ENCODE results near the gene ACVRL1. TPM values are rescaled to one million over a fixed set of nuclear protein-coding genes. Genes with fewer than 3 reads are reported as not detected.

Gene ACVRL1
- not detected in 2 replicates for total RNA-seq

DNA sequence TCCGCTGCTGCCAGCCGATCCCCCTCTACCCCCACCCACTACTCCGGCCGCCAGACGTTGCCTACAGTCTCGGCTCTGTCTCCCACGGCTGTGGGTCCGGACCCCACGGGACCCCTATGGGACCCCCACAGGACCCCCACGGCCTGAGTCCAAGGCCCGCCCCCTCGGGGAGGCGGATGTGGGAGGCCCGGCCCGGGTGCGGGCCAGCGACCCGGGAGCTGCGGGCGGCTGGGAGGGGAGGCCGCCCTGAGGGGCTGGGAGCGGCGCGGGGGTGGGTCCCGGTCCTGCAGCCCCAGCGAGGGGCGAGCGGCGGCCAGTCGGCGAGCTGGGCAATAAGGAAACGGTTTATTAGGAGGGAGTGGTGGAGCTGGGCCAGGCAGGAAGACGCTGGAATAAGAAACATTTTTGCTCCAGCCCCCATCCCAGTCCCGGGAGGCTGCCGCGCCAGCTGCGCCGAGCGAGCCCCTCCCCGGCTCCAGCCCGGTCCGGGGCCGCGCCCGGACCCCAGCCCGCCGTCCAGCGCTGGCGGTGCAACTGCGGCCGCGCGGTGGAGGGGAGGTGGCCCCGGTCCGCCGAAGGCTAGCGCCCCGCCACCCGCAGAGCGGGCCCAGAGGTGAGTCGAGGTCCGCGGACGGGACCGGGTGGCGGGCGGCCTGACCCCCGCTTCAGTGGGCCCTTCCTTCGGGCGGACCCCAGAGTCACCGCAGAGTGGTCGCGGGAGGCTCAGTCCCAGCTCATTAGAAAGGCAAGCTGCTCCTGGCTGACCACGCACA lies at the start of gene ACVRL1:
TSS of gene ACVRL1 (plus strand) at position 422 of the 773 bp plus-strand sequence. CDS start 4,971 bp downstream, outside the sequence.
- no peak within 1 kb of the TSS for H3K4me3 Mint-ChIP-seq
- H3K9me3 Mint-ChIP-seq = no peaks in the 10 kb centered on the region
- intact Hi-C loops (cut with micrococcal nuclease) = no loop called here
- peaks cover 45% of the 10 kb centered on the region for H3K27me3 Mint-ChIP-seq
- H3K36me3 Mint-ChIP-seq (ENCODE audit: low read depth) = no peaks in the 10 kb centered on the region
- no peaks in the 10 kb centered on the region for H3K4me1 Mint-ChIP-seq
- DNase-seq = no peak
- H3K27ac Mint-ChIP-seq = no peak within 1 kb of the TSS

DNA sequence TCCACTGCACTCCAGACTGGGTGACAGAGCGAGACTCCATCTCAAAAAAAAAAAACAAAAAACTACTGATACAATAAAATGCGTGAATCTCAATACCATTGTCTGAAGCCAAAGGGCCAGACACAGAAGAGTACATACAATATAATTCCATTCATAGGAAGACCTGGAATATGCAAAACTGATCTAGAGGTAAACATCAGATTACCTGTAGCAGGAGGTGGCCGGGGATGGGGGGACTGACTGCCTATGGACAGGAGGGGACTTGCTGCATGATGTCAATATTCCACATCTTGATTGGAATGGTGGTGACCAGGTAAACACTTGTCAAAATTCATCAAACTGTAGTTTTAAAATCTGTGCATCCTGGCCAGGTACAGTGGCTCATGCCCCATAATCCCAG lies 46.3 kb upstream of the ACVRL1 start:
- Mint-ChIP-seq H3K4me3 (no peak overlapping the region), H3K36me3 (ENCODE audit: low read depth) (no peaks in the 10 kb centered on the region)

DNA sequence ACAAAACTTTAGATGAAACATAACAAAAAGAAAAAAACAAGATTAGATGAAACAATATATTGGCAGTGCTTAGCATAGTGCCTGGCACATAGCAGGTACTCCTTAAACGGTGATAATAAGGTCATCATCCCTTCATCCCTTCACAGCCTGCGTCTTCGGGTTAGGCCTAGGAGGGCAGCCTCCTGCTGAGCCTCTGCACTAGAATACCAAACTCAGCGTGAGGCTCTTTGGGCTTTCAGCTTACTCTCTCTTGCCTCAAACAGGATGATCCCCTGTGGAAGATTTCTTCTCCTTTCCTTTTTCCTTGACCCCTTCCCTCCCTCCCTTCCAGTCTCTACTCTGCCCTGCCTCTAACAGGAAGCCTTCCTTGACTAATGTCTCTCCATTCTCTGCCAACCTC lies 44.4 kb upstream of the ACVRL1 start:
- Mint-ChIP-seq H3K4me1 (no peaks in the 10 kb centered on the region), H3K9me3 (no peaks in the 10 kb centered on the region), H3K36me3 (ENCODE audit: low read depth) (no peaks in the 10 kb centered on the region), H3K27ac (no peak overlapping the region), H3K4me3 (no peak overlapping the region), H3K27me3 (peaks cover 52% of the 10 kb centered on the region)
- intact Hi-C loops (cut with micrococcal nuclease) = no loop called here
- no peak for DNase-seq

More for the DNA sequence above, 46.3 kb upstream of the ACVRL1 start:
- intact Hi-C loops (cut with micrococcal nuclease) = no loop called here
- DNase-seq = no peak
- H3K9me3 Mint-ChIP-seq = no peaks in the 10 kb centered on the region
- H3K27me3 Mint-ChIP-seq = peaks cover 48% of the 10 kb centered on the region
- no peaks in the 10 kb centered on the region for H3K4me1 Mint-ChIP-seq
- no peak overlapping the region for H3K27ac Mint-ChIP-seq

DNA sequence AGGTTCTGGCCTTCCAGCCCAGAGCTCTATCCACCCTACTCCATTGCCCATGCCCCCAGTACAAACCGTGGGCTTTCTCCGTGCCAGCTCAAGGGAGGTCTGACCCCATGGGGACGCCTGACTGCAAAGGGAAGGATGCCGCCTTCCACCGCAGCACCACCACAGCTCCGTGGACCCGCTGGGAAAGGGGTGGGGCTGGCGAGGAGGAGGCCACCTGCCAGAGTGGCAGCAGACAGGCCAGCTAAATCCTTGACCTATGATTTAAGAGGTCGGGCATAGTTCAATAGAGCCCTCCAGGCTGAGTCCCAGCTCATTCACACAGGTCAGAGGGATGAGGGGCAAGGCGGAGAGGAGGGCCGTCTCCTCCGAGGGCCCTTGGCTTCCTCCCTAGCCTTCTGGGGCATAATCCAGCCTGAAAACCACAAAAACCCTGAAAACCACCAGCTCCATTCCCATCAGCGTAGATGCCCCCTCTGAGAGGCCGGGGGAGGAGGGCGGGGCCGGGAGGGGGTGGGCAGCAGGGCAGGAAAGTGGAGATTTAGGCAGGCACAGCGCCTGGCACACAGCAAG lies 43.9 kb upstream of the ACVRL1 start:
- peaks cover 57% of the 10 kb centered on the region for H3K27me3 Mint-ChIP-seq

DNA sequence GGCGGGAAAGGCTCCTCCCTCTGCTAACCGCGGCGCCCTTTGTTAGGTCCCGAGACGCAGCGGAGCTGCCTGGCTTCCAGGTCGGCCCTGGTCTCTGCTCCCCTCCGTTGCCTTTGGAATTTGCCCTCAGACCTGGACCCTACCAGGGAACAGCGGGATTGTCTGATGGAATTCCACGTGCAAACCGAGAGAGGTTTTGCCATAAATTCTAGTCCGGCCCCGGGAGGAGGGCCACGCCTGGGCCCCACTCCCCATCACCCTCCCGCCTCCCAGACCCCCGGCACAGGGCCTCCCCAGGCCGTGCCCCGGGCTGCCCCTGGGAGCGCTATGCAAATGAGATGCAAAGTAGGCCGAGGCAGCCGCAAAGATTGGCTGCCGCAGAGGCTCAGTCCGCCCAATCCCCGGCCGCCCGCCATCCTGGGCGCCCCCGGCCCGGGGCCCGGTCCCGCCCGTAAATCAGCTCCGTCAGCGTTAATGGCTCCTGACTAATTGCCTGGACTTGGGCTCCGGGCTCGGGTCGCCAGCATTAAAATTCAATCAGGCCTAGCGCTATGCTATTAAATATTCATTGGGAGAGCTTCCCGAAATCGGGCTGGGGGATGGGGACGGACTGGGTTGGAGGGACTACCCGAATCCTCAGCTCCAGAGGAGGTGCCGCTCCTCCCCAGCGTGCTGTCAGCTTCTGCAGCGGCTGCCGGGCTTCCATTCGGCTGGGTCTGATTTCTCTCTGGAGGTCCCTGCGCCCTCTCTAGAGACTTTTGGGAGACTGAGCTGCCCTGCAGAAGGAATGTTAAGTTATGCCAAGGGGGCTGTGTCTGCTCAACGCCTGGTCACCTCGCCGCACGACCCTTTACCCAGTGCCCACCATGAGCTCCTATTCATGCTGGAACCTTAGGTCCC lies 43.1 kb upstream of the ACVRL1 start:
- Mint-ChIP-seq H3K27ac (no peak overlapping the region), H3K4me1 (no peaks in the 10 kb centered on the region), H3K4me3 (no peak overlapping the region), H3K36me3 (ENCODE audit: low read depth) (no peaks in the 10 kb centered on the region), H3K9me3 (no peaks in the 10 kb centered on the region), H3K27me3 (peaks cover 63% of the 10 kb centered on the region)
- intact Hi-C loops (cut with micrococcal nuclease) = no loop called here
- no peak for DNase-seq

More for the DNA sequence above, 43.9 kb upstream of the ACVRL1 start:
- no peak overlapping the region for H3K27ac Mint-ChIP-seq
- no peak overlapping the region for H3K4me3 Mint-ChIP-seq
- no peaks in the 10 kb centered on the region for H3K4me1 Mint-ChIP-seq
- no peaks in the 10 kb centered on the region for H3K9me3 Mint-ChIP-seq
- DNase-seq = no peak
- no peaks in the 10 kb centered on the region for H3K36me3 Mint-ChIP-seq (ENCODE audit: low read depth)
- intact Hi-C loops (cut with micrococcal nuclease) = no loop called here

DNA sequence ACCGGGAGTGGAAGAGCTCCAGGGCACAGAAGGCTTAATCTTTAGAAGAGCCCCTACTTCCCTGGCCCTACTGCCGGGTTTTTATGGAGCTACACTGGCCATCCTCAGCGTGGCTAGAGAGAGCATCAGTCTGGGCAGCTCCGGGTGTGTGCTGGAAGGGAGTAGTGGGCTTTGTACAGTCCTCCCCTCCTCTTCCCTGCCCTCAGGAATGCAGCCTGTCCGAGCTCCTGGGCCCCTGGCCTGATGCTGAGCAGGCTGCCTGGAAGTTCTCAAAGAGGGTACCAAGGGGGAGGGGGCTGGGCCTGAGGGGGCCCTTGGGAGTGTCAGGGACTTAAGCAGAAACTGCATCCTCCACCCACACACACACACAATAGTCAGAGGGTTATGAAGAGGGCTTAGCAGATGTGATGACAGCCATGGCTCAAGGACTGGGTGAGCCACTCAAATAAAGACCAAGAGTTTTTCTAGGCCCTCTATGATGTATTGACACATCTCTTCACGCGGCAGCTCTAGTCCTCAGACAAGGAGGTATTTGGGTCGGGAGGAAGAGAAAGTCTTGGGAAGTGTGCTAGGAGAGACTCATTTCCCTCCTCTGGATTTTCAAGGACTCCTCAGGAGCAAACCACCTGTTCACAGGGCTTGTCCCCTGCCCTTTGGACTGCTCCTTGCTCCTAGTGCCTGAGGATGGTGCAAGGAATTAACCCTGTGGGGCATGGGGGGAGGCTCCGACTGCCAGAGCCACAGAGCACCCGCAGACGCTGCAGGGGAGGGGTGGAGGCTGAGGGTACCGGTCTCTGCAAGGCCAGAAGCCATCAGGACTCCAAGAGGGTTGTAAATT lies 42.3 kb upstream of the ACVRL1 start:
- H3K9me3 Mint-ChIP-seq = no peaks in the 10 kb centered on the region
- H3K27me3 Mint-ChIP-seq = peaks cover 69% of the 10 kb centered on the region
- intact Hi-C loops (cut with micrococcal nuclease) = no loop called here
- H3K4me1 Mint-ChIP-seq = peaks cover 1% of the 10 kb centered on the region
- no peak overlapping the region for H3K4me3 Mint-ChIP-seq
- H3K27ac Mint-ChIP-seq = no peak overlapping the region
- no peak for DNase-seq
- H3K36me3 Mint-ChIP-seq (ENCODE audit: low read depth) = no peaks in the 10 kb centered on the region

DNA sequence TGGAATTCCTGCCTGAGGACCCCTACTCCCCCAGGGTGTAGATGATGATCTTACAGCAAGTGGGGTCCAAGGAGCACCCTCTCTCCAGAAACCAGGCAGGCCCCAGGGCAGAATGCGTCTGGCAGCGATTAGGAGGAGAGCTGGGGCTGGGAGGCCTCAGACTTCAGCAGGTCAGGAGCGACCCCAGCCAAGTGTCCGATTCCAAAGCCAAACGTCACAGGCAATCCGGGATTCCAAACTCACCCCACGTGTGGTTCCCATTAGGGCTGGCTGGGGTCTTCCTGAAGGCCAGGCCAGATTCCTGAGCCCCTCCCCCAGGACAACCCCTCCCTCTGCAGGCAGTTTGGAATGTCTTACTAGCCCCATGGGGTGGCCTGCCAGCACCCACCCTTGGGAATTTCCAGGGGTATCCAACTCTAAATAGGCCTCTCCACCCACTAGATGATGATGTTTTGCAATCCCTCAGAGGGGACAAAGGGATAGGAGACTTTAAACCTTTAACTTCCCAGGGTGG lies 41.5 kb upstream of the ACVRL1 start:
- Mint-ChIP-seq H3K4me1 (peaks cover 6% of the 10 kb centered on the region), H3K36me3 (ENCODE audit: low read depth) (no peaks in the 10 kb centered on the region), H3K4me3 (no peak overlapping the region), H3K9me3 (no peaks in the 10 kb centered on the region), H3K27ac (no peak overlapping the region), H3K27me3 (peaks cover 75% of the 10 kb centered on the region)
- DNase-seq = no peak
- intact Hi-C loops (cut with micrococcal nuclease) = no loop called here

DNA sequence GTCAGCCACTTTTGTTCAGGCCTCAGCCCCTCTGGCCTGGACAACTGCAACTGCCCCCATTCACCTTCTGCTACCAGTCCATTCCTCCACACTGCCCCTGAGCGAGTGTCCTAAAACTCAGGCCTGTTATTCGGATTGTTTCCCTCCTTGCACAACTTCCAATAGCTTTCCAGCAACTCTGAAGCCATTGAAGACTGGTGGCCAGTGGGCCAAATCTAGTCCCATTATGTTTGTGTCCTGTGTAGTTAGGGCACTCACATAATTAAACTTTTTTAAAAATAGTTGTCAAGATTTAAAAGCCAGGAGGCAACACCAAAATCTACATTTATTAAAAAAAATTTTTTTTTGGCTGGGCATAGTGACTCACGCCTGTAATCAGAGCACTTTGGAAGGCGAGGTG lies 41.0 kb upstream of the ACVRL1 start:
- Mint-ChIP-seq H3K27me3 (peaks cover 74% of the 10 kb centered on the region), H3K27ac (no peak overlapping the region), H3K9me3 (no peaks in the 10 kb centered on the region), H3K4me1 (peaks cover 6% of the 10 kb centered on the region), H3K4me3 (no peak overlapping the region), H3K36me3 (ENCODE audit: low read depth) (no peaks in the 10 kb centered on the region)
- intact Hi-C loops (cut with micrococcal nuclease) = no loop called here
- DNase-seq = no peak

DNA sequence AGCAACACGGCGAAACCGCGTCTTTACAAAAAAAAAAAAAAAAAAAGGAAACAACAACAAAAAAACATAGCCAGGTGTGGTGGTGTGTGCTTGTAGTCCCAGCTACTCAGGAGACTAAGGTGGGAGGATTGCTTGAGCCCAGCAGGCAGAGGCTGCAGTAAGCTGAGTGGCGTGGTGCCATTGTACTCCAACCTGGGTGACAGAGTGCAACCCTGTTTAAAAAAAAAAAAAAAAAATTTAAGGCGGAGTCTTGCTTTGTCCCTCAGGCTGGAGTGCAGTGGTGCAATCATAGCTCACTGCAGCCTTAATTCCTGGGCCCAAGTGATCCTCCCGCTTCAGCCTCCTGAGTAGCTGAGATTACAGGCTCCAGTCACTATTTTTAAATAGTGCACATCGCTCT lies 40.5 kb upstream of the ACVRL1 start:
- peaks cover 6% of the 10 kb centered on the region for H3K4me1 Mint-ChIP-seq
- H3K9me3 Mint-ChIP-seq = no peaks in the 10 kb centered on the region
- no peaks in the 10 kb centered on the region for H3K36me3 Mint-ChIP-seq (ENCODE audit: low read depth)
- H3K27ac Mint-ChIP-seq = no peak overlapping the region
- intact Hi-C loops (cut with micrococcal nuclease) = no loop called here
- no peak for DNase-seq
- H3K27me3 Mint-ChIP-seq = peaks cover 71% of the 10 kb centered on the region
- H3K4me3 Mint-ChIP-seq = no peak overlapping the region

DNA sequence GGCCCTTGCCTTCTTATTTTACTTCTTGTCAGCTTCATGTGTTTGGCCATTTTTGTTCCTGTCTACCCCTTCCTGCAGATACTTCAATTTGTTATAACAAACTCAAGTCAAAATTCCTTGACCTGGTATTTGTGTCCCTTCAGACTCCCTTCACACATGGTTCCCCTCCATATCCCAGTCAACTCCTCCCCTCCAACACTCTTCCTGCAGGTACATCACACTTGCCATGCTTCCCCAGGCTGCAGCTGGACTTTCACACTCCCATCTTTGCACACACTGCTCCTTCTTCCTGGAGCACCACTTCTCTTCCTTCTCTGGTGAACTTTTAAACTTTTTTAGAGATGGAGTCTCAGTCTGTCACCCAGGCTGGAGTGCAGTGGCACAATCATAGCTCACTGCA lies 39.9 kb upstream of the ACVRL1 start:
- Mint-ChIP-seq H3K9me3 (no peaks in the 10 kb centered on the region), H3K27me3 (peaks cover 66% of the 10 kb centered on the region), H3K27ac (no peak overlapping the region), H3K4me3 (no peak overlapping the region), H3K4me1 (peaks cover 6% of the 10 kb centered on the region), H3K36me3 (ENCODE audit: low read depth) (no peaks in the 10 kb centered on the region)
- intact Hi-C loops (cut with micrococcal nuclease) = no loop called here
- DNase-seq = no peak

DNA sequence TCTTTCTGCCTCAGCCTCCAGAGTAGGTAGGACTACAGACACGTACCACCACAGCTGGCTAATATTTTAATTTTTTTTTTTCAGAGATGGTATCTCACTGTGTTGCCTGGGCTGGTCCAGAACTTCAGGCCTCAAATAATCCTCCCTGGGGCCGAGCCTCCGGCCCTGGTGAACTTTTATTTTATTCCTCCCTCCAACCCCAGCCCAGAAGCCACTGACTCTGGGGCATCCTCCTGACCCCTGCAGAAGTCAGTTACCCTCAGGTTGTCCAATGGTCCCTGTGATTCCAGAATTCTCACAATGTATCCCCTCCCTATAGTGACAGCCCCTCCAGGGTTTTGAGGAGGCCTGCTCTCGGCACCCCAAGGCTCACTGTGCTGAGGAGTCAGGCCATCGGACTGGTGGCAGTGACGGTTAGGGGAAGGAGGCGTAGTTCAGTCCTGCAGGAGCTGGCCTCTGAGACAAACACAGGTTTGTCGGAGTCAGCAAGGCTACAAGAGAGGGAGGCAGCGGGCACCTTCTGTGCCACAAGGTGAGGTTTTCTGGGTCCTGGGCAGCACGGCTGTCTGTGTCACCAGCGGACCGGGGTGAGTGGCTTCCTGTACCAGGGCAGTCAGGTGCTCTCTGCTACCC lies 39.4 kb upstream of the ACVRL1 start:
- Mint-ChIP-seq H3K36me3 (ENCODE audit: low read depth) (no peaks in the 10 kb centered on the region), H3K9me3 (no peaks in the 10 kb centered on the region), H3K27ac (no peak overlapping the region), H3K4me3 (peak overlapping the region; percentile 11), H3K4me1 (peaks cover 6% of the 10 kb centered on the region), H3K27me3 (peaks cover 63% of the 10 kb centered on the region)
- no peak for DNase-seq
- intact Hi-C loops (cut with micrococcal nuclease) = no loop called here

DNA sequence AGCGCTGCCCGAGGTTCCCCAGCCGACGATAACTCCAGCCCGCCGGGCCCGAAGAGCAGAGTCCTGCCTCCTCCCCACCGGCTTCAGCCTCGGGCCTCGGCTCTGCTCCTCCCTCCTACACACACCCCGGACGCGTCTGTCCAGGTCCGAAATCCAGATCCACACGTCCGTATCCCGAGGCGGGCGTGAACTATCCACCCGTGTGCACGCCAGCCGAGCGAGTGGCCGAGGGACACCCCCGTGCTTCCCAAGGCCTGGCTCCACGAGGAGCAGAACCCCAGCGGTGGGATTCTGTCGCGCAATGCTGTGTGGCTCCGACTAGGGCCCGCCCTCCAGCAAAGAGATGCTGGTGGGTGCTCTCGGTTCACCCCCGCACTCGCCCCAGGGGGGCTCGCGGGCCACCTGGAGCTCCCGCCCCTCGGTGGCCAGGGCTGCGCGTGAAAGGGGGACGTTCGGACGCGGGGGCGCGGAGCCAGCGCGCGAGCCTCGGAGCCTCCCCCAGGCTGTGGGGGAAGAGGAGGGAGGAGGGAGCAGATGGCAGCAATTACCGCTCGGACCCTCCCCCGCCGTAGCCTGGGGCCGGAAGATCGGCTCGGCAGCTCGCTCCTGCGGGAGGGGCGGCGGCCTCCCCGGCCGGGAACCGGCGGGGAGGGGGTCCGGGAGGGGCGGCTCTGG lies 38.3 kb upstream of the ACVRL1 start:
- peaks cover 6% of the 10 kb centered on the region for H3K4me1 Mint-ChIP-seq
- H3K4me3 Mint-ChIP-seq = peak overlapping the region; percentile 15
- H3K36me3 Mint-ChIP-seq (ENCODE audit: low read depth) = no peaks in the 10 kb centered on the region
- H3K9me3 Mint-ChIP-seq = no peaks in the 10 kb centered on the region
- intact Hi-C loops (cut with micrococcal nuclease) = no loop called here
- no peak overlapping the region for H3K27ac Mint-ChIP-seq
- peaks cover 57% of the 10 kb centered on the region for H3K27me3 Mint-ChIP-seq
- DNase-seq = no peak

All from activated CD4-positive, alpha-beta T cell treated with anti-CD3 and anti-CD28 coated beads, Interleukin-2, amount 10 ng/mL, durations not matched to agents 24 days and 14 days (primary cell).